ENCODE measurements around the gene GRIN3B.
A peak's percentile ranks its signal among the peaks of the same experiment; 100 is the strongest.

Gene GRIN3B

DNA sequence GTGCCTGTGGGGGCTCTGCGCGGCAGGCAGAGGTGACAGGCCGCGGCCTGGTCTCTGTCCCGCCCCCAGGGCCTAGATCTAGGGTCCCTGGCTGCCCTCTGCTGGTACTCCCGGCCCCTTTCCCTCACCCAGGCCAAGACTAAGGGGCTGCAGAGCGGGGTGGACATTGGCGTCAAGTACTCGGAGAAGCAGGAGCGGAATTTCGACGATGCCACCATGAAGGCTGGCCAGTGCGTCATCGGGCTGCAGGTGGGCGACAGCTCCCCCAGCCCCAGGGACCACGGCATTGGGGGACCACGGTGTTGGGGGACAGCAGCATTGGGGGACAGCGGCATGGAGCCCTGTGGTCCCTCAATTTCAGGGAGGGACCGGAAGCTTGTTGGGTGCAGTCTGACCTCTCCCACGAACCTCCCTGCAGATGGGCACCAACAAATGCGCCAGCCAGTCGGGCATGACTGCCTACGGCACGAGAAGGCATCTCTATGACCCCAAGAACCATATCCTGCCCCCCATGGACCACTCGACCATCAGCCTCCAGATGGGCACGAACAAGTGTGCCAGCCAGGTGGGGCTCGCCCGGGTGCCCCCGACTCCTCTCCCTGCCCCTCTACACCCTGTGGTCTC, 35.9 kb downstream of the GRIN3B start:
- no peak for TF ChIP-seq POLR2A (IDR thresholded peaks at IDR 0.05; ENCODE audit: low read depth, low read length)
- no peak for FAIRE-seq

DNA sequence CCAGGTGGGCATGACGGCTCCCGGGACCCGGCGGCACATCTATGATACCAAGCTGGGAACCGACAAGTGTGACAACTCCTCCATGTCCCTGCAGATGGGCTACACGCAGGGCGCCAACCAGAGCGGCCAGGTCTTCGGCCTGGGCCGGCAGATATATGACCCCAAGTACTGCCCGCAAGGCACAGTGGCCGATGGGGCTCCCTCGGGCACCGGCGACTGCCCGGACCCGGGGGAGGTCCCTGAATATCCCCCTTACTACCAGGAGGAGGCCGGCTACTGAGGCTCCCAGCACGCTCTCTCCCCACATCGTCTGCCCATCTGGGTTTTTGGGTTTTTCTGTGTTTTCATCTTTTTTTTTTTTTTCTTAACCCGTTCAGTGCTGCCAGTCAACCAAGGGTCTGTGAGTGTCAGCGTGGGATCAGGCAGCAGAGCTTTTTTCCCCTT, 37.4 kb downstream of the GRIN3B start:
- DNase-seq (ENCODE audit: insufficient read length, low spot score): no peak
- TF ChIP-seq POLR2A (IDR thresholded peaks at IDR 0.05; ENCODE audit: low read depth, low read length): no peak
- FAIRE-seq: no peak

More for the DNA sequence above, 35.9 kb downstream of the GRIN3B start:
- DNase-seq (ENCODE audit: insufficient read length, low spot score): no peak

DNA sequence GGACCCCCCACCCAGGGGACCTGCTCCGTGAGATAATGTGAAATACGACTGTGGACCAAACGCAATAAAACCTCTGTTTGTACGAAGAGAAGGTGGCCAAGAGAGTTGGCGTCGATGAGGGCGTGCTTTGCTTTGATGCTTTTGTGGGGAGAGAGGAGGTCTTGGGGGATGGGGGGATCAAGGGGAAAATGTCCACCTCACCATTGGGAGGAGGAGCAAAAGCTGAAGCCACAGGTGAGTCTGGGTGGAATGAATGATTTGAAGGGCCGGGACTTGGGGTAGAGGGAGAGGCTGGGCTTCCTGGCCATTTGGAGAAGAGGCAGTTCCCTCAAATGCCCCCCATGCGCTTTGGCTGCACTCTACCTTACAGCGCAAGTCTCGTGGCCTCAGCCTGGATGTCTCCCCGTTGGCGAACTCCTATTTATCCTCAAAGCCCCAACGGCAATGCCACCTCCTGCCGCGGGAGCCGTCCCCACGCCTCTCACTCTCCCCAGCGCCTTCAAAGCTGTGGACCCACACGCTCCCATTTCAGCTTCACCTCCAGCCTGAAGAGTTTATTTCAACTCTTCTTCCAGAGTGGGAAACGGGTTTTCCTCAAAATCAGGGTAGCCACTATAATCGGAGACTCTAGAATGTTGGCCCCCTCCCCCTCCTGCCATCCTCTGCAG, 38.9 kb downstream of the GRIN3B start:
- DNase-seq (ENCODE audit: insufficient read length, low spot score): no peak
- no peak for FAIRE-seq

DNA sequence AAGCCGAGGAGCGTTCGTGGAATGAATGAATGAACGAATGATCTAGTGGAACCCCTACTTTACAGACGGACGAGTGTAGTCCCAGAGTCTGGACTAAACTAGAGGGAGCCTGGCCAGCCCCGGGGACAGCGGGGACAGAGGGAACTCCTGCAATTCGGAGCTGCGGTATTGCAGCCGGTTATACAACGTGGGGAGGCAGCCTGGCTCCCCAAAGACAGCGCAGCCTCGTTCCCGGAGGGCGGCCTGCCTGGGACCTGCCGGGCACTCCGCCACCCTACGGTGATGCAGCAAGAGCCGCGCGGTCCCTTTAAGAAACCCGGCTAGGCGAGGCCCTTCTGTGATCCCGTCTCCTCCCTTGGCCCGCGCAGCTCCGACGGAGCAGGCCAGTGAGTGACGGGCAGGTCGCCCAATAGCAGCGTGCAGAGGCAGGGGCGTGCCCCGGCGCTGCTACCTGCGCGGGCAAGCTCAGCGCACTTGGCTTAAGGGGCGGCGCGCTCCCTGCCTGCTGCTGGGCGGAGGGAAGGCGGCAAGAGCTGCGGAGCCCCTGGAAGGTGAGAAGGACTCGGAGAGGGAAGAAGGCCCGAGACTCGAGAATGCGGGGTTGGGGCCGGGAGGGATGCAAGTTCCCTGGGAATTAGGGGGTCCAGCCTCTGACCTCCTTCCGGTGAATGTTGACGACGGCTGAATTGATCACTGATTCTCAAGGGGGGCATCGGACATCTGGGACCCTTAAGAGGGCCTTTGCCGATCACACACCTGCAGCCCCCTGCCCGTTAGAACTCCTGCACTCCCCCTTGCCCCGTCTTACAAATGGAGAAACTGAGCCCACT, 39.6 kb downstream of the GRIN3B start, which contains the start of gene ABCA7:
TSS of gene ABCA7 (plus strand) at position 462 of the 830 bp plus-strand sequence. CDS start 1,255 bp downstream, outside the sequence.
- FAIRE-seq (no peak), DNase-seq (ENCODE audit: insufficient read length, low spot score) (peak; percentile 93)
- peak; percentile 41; the same call in 1 of the 2 replicates for TF ChIP-seq POLR2A (IDR thresholded peaks at IDR 0.05; ENCODE audit: low read depth, low read length)

More for the DNA sequence above, 38.9 kb downstream of the GRIN3B start:
- TF ChIP-seq POLR2A (IDR thresholded peaks at IDR 0.05; ENCODE audit: low read depth, low read length): no peak

DNA sequence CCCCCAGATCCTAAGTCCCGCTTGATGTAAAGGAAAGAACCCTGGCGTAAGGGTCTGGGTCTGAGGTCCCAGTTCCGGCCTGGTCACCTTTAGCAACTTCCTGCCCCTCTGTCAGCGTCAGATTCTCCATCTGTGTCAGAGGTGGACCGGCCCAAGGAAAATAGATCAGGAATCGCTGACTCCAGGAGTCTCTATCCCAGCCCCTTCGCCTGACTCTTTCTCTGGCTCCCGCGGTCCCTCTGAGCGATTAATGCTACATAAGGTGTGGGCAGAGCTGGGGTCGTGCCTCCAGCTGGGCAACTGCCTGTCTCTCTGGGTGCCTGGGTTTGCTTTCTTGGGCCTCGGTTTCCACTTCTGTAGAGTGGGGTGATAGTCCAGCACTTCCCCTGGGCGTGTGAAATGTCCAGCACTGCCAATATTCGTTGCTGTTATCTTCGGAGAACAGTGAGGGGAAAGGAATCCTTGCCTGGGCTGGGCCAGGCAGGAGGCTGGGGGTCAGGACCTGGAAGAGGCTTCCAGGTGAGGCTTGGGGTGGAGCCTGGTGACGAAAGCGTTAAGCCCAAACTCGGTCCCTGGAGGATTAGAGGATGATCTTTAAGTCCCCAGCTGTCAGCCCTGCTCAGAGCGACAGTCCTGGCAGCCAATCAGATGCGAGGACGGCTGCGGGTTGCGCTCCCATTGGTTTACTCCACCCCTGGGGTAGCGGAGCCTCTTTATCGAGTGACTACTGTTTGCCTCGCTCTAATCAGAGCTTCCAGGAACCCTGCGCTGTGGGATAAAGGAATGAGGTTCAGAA, 40.5 kb downstream of the GRIN3B start:
- DNase-seq (ENCODE audit: insufficient read length, low spot score): peak; percentile 99
- peak; percentile 64 for FAIRE-seq
- TF ChIP-seq POLR2A (IDR thresholded peaks at IDR 0.05; ENCODE audit: low read depth, low read length): 0 out of 2 replicates have a peak, but pooled peaks have one; percentile 5

DNA sequence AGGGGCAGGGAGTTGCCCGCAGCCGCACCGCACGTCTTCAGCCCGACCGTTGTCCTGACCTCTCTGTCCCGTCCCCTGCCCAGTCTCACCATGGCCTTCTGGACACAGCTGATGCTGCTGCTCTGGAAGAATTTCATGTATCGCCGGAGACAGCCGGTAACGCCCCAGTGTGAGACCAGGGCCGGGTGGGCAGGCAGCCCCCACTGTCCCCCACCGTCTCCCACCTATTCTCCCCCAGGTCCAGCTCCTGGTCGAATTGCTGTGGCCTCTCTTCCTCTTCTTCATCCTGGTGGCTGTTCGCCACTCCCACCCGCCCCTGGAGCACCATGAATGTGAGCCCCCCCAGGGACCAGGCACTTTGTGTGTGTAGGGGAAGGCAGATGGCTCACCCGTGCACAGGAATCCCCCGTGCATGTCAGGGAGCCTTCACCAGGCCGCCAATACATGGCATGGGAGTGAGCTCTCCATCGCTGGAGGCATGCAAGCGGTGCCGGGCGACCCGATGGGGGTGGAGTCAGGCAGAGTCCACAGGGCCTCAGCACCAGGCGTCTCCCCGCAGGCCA, 41.1 kb downstream of the GRIN3B start:
- no peak for TF ChIP-seq POLR2A (IDR thresholded peaks at IDR 0.05; ENCODE audit: low read depth, low read length)
- no peak for DNase-seq (ENCODE audit: insufficient read length, low spot score)
- no peak for FAIRE-seq

DNA sequence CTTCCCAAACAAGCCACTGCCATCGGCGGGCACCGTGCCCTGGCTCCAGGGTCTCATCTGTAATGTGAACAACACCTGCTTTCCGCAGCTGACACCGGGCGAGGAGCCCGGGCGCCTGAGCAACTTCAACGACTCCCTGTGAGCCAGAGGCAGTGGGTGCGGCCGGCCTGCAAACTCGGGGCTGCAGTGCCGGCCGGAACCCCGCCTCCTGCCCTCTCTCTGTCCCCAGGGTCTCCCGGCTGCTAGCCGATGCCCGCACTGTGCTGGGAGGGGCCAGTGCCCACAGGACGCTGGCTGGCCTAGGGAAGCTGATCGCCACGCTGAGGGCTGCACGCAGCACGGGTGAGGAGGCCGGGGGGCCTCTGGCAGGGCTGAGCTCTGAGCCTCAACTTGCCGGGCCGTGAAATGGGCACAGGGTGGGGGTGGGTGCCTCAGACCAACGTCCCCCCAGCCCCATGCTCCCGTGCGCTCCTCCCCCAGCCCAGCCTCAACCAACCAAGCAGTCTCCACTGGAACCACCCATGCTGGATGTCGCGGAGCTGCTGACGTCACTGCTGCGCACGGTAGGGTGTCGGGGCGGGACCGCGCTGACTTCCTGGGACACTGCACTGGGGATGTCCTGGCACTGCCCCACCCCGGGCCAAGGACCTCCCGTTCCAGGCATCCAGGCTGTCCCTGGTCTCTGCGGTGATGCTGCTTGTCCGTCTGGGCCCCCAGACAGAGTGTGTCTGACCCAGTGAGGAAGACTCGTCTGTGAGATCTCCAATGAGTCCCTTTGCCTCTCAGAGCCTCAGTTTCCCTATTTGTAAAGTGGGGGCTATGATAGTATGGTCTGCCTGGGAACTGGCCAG, 41.8 kb downstream of the GRIN3B start:
- no peak; the same call in 1 of the 2 replicates for TF ChIP-seq POLR2A (IDR thresholded peaks at IDR 0.05; ENCODE audit: low read depth, low read length)
- DNase-seq (ENCODE audit: insufficient read length, low spot score): peak; percentile 80
- no peak for FAIRE-seq

DNA sequence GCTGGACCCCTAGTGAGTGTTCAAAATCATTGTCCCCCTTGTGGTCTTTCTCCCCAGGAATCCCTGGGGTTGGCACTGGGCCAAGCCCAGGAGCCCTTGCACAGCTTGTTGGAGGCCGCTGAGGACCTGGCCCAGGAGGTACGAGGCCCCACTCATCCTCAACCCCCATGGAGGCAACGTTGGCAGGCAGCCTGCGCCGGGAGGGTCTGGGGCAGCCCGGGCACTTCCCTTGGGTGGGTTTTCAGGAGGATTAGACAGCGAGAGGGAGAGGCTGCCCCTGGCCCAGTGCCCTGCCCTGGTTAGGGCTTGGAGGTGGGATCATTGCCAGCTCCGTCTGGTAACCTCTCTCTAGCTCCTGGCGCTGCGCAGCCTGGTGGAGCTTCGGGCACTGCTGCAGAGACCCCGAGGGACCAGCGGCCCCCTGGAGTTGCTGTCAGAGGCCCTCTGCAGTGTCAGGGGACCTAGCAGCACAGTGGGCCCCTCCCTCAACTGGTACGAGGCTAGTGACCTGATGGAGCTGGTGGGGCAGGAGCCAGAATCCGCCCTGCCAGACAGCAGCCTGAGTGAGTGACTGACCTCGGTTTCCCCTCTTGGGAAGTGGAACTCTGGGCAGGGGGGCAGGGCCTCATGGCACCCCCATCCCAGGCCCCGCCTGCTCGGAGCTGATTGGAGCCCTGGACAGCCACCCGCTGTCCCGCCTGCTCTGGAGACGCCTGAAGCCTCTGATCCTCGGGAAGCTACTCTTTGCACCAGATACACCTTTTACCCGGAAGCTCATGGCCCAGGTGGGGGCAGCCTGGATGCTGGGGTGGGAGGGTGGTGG, 42.7 kb downstream of the GRIN3B start:
- TF ChIP-seq POLR2A (IDR thresholded peaks at IDR 0.05; ENCODE audit: low read depth, low read length): no peak
- DNase-seq (ENCODE audit: insufficient read length, low spot score) (no peak), FAIRE-seq (no peak)

DNA sequence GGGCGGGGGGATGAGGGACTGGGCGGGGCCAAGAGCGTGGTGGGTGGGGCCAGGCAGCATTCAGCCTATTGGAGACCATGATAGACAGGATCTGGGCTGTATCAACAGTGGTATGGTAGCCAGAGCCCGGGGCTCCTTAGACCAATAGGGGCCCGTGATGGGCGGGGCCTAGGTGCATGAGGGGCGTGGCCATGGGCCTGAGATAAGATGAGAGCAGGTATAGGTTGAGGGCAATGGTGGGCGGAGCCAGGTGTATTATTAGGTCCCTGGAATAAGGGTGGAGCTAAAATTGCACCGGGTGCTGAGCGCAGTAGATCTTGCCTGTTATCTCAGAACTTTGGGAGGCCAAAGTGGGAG, 45.0 kb downstream of the GRIN3B start:
- FAIRE-seq (no peak), DNase-seq (ENCODE audit: insufficient read length, low spot score) (peak; percentile 75)
- no peak for TF ChIP-seq POLR2A (IDR thresholded peaks at IDR 0.05; ENCODE audit: low read depth, low read length)

DNA sequence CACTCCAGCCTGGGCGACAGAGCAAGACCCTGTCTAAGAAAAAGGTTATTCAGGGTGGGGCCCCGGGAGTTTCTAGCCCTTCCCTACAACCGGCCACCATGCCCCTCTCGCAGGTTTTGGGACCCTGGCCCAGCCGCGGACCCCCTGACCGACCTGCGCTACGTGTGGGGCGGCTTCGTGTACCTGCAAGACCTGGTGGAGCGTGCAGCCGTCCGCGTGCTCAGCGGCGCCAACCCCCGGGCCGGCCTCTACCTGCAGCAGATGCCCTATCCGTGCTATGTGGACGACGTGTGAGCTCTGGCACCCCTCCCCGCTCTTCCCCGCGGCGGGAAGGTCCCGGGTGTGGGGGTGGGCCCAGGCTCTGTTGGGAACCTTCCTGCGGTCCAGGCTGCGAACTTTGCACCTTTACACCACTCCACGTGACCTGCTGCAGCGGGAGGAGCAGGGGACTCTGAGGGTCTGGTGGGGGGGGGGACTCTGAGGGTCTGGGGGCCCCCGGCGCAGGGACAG, 46.0 kb downstream of the GRIN3B start:
- FAIRE-seq: no peak
- no peak for DNase-seq (ENCODE audit: insufficient read length, low spot score)
- TF ChIP-seq POLR2A (IDR thresholded peaks at IDR 0.05; ENCODE audit: low read depth, low read length): no peak

All from H54 (cell line).